B cell (primary cell): Measurements from ENCODE around the gene AMACR.

Experiments used
- EZH2 ChIP-seq: IDR thresholded peaks from 2 replicates; pipeline ENCODE4 v1.6.1; 2012; ENCODE audit warnings: borderline replicate concordance, low read depth, mild to moderate bottlenecking, moderate library complexity, low read length; ENCODE audit not compliant: insufficient read depth, poor library complexity, severe bottlenecking
- TF ChIP-seq, protein P1 (sequence below): fragments of 200-600 bp; IDR thresholded peaks from one replicate; pipeline ENCODE4 v1.8.0; 2022; ENCODE audit warnings: antibody characterized with exemption, mild to moderate bottlenecking

DNA sequence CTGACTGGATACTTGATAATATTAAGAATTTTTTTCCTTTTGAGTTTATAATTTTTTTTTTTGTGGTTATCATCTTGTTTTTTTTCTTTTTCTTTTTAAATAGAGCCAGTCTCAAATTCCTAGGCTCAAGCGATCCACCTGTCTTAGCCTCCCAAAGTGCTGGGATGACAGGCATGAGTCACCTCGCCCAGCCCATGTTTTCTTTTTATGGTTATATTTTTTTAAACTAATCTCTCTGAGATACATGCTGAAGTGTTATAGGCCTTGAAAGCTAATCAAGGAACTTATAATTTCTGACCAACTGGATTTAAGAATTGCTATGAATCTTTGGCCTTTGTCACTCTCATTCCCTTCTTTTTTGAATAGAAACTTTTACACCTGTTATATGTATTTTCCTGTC is 6.8 kb upstream of the AMACR start:
- TF ChIP-seq, protein P1, sequence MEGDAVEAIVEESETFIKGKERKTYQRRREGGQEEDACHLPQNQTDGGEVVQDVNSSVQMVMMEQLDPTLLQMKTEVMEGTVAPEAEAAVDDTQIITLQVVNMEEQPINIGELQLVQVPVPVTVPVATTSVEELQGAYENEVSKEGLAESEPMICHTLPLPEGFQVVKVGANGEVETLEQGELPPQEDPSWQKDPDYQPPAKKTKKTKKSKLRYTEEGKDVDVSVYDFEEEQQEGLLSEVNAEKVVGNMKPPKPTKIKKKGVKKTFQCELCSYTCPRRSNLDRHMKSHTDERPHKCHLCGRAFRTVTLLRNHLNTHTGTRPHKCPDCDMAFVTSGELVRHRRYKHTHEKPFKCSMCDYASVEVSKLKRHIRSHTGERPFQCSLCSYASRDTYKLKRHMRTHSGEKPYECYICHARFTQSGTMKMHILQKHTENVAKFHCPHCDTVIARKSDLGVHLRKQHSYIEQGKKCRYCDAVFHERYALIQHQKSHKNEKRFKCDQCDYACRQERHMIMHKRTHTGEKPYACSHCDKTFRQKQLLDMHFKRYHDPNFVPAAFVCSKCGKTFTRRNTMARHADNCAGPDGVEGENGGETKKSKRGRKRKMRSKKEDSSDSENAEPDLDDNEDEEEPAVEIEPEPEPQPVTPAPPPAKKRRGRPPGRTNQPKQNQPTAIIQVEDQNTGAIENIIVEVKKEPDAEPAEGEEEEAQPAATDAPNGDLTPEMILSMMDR: no peak
- no peak for TF ChIP-seq EZH2
